GM19025 (cell line): ENCODE measurements around the gene EPHB1.

Source experiments
- ATAC-seq: cut with Tn5 transposase; IDR thresholded peaks from one replicate; pipeline ENCODE4 v1.9.1; 2021; ENCODE audit warnings: mild to moderate bottlenecking, low read depth, moderate library complexity; ENCODE audit not compliant: unreplicated experiment

EPHB1 gene

DNA sequence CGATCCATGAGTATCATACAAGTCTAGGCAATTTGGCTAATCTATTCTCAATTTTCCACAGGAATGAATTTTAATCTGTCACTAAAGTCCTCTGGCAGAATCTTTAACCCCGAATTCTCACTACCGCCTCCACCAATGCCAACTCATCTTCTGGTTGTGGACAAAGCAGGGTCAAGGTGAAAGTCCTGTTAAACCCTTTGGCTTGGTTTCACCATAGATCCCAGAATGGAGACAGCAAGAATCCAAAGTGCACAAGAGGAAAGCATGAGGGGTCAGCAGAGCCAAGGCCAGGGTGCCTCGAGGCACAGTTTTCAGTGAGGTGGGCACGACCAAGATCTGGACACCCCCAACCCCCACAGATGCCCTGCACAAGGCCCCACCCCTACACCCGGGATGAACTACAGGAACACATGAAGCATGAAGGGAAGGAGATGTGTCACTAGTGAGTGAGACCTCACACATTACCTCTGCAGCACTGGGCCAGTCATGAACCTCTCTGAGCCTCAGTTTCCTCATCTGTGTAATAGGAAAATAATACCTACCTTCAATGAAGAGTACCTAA is 466.2 kb downstream of the EPHB1 start:
- no peak for ATAC-seq

DNA sequence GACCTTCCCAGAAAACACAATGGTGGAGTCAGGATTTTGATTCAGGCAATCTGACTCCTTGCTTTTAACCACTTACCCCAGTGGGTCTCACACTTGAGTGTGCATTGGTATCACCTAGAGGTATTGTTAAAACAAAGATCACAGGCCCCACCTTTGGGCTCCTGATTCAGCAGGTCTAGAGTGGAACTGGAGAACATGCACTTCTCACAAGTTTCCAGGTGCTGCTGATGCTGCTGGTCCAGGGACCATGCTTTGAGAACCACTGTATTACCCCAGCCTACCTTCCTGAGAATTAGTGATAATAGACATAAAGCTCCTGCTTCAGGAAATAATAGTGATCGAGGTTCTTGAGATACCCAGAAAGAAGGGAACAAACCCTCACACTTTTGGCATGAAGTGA is 466.9 kb downstream of the EPHB1 start:
- ATAC-seq, result no peak

DNA sequence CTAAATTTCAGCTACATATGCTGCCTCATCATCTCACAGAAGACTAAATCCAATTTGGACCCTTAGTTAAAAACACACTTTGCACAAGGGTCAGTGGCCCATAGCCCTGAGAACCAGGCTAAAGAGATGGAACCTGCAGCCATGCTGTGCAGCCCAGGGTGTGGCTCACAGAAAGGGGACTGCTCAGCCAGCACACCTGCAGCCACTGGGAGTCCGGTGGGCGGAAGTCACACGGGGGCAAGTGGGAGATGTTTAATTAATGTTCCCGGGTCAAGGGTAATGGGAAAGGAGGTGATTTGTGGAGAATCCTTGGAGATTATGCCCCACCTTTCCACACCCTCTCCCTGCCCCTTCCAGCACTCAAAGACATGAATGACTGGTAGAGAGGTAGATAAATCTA is 467.4 kb downstream of the EPHB1 start:
- no peak for ATAC-seq

DNA sequence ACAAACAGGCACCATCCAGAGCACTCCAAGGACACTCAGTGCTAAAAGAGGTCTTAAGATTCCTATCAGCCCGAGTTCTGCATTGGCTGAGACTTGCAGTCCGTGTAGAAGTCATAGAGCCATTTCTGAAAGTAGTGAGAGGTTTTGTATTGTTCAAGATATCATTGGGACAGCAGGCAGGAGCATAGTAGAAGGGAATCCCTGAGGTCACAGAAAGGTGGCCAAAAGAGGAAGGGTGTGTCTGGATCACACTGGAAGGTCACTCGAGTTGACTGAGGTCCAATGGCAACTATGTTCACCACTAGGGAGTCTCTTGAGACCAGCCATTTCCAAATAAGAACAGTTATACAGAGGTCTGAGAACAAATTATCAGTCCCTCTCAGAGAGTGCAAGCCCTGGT is 468.3 kb downstream of the EPHB1 start:
- ATAC-seq, result no peak

DNA sequence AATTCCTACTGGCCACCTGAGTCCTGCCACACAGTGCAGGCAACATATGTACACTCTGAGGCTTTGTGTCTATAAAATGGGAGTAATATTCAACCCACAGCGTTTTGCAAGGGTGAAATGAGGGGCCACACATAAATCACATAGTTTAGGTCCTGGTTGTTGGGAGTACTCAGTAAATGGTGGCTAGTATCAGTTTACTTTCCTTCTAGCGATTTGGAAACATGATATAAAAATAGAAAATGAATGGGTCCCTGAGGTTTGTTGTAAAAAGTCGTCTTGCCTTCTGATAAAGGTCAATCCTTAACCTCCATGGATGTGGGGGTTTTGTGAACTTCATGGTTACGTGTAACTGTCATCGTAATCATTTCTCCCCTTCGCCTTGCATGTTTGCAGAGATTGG is 472.4 kb downstream of the EPHB1 start:
- no peak for ATAC-seq

DNA sequence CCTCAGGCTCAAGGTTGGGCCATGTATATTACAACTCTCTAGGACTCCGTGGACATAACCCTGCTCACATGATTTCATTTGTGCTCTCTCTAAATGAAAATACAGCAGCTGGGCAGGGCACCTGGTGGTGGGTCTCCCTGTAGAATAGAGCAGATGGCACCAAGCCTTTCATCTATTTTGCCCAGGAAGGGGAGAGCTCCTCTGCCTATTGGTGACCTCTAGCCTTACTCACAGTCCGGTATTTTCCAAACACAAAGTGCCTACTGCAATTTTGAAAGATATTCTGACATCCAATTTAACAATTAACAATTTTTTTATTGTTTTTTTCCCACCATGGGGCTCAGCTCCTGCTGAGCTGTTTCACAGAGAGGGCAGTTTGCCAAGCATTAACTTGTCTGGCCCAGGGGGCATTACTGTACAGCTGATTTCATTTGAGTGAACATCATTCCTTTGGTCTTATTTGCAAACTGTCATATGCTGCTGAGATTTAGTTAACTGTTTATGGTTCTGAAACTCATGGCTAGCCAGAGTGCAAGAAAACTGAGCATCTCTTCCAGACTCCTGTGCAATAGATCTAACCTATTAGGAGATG is 474.0 kb downstream of the EPHB1 start:
- no peak for ATAC-seq

DNA sequence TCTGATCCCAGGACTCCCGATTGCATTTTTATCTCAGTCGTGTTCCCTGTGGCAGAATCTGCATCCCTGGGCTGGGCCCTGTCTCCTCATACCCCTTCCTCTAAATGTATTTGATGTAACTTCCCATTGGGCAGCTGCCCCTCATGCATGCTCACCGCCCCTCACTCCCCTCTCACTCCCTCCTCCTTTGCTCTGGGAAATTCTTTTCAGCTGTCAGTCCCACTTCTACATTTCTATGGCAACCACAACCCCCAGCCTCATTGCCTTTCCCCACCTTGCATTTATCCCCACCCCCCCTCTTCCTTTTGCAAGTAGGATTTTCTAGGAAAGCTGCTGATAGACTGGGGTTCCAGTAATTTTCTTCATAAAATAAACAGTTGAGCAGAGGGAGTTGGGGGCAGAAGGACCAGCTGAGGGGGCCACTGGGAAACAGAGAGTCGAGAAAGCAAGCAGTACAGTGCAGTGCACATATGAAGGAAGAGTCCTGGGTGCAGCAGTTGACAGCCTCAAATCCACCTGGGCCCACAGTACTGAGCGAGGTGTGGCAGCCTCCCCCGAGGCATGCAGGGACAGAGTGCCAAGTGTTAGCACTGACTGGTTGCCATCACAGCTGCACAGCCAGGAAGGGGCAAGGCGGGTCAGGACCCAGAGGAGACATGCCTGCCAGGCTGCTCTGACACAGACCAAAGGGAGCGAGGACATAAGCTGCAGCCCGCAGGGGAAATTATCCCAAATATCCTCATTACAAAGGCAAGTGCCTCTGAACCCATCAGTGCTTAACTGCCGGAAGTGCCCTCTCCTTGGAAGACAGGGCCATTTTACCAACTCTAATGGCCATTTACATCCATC is 476.3 kb downstream of the EPHB1 start:
- ATAC-seq, result no peak

DNA sequence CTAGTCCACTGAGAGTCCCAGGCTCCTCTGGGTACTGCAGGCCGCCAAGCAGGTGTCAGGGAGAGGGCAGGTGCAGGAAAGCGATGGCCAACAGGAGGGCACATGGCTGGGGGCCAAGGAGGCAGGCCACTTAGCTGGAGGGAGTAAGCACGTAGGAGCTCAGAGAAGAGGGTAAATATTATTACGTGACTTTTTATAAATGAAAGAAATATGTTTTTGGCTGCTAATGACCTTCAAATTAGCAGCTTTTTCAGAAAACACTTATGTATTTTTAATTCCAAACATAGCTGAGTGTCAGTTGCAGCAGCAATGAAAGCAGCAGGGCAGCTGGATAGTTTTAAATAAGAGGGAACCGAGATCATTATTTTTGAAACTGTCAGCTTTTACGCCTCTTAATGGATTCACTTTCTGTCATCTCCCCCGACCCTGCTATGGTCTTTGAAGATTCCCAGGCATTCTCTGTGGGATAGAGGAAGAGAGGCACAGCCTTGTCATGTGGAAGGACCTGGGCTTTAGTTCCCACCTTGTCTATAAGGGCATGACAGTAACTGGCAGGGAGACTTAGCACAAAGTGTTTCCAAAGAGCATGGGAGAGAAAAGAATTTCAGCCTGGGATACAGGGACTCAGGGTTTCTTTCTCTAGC is 477.1 kb downstream of the EPHB1 start:
- ATAC-seq, result no peak

DNA sequence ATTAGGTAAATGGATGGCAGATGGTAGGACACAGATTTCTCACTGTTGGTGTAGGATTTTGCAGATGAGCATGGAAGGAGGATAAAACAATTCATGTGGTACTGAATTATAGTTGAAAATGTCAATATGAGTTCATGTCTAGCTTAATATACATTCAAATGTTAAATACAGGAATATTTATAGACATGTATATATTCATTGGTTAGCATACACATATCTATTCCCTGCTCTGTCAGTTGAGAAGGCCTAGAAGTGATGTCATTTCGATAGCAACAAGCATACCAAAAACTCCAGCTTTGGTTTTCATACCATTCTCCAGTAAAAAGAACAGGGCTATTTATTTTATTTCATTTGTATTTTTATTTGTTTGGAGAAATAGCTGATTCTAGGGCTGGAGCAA is 497.1 kb downstream of the EPHB1 start:
- ATAC-seq, result no peak

DNA sequence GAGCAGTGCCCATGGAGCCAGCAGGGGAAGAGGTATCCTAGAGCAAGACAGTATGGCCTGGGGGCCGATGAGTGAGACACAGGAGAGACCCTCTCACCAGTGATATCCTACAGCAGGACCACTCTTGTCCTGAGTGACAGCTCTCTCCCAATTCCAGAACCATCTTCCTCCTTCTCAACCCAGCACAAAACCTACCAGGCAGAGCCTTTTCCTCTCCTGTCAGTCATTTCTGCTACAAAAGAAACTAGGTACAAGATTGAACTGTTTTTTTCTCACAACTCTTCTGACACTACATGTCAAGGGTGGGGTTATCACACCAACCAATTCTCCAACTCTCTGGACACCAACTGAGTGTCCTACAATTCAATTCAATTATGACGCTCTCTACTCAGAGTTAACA is 506.6 kb downstream of the EPHB1 start:
- ATAC-seq, result no peak

DNA sequence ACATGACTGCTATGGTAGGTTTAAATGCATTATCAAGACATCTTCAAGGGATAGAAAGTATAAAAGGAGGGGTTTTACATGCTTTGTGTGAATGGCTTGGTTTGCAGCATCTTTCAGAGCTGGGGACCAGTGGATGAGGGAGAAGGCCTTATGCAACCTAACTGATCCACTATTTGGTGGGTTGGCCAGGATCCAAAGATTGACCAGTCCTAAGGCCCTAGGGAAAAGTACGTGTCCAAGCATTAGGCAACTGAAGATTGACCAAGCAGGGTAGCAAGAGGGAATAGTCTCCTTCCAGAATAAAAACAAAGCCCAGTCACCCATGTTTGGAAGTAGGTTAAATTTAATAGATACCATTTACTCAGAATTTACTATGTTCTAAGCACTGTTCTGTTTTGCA is 509.3 kb downstream of the EPHB1 start:
- no peak for ATAC-seq
